Measurements from ENCODE around the gene SMOC2.

GRCh38 chr6:168577496-168577895, 136.5 kb downstream of the SMOC2 start:
- TF ChIP-seq POLR2A (IDR thresholded peaks at IDR 0.05) = no peak
- TF ChIP-seq, protein P1, sequence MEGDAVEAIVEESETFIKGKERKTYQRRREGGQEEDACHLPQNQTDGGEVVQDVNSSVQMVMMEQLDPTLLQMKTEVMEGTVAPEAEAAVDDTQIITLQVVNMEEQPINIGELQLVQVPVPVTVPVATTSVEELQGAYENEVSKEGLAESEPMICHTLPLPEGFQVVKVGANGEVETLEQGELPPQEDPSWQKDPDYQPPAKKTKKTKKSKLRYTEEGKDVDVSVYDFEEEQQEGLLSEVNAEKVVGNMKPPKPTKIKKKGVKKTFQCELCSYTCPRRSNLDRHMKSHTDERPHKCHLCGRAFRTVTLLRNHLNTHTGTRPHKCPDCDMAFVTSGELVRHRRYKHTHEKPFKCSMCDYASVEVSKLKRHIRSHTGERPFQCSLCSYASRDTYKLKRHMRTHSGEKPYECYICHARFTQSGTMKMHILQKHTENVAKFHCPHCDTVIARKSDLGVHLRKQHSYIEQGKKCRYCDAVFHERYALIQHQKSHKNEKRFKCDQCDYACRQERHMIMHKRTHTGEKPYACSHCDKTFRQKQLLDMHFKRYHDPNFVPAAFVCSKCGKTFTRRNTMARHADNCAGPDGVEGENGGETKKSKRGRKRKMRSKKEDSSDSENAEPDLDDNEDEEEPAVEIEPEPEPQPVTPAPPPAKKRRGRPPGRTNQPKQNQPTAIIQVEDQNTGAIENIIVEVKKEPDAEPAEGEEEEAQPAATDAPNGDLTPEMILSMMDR (IDR thresholded peaks at IDR 0.05) = no peak

Data from Peyer's patch (tissue), 4 donors.